ENCODE data around the gene TSPAN32.
"Not testable (repeated sequence)": the region's sequence is repeated elsewhere in the genome, so short reads cannot be mapped to it uniquely, and the experiment has no call there.

TSPAN32 gene

DNA sequence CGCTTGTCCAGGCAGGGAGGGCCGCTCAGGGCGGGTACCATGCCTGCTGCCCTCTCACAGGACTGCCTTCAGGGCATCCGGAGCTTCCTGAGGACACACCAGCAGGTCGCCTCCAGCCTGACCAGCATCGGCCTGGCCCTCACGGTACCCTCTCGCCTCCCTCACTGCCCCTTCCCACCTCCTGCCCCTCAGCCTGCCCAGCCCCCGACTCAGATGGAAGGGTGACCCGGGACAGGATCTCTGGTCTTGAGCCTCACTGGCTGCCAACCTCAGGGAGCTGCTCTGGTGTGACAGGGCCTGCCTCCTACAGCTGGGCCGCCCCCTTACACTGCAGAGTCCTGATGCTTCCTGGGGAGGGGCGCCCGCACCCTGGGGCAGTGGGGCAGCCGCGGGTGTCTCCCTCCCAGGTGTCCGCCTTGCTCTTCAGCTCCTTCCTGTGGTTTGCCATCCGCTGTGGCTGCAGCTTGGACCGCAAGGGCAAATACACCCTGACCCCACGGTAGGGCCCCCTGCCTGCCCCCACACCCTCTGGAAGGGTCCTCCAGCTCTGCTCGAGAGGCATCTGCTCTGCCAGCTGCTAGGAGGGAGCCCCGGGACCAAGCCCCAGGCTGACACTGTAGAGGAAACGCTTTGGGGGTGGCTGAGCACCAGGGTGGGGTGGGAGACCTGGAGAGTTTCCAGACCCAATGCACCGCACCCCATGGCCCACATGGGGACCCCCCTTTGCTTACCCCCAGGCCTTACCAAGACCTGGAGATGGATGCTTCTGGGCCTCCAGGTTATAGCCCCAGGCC, 14.6 kb downstream of the TSPAN32 start:
- no peak for DNase-seq (ENCODE audit: low read depth)

DNA sequence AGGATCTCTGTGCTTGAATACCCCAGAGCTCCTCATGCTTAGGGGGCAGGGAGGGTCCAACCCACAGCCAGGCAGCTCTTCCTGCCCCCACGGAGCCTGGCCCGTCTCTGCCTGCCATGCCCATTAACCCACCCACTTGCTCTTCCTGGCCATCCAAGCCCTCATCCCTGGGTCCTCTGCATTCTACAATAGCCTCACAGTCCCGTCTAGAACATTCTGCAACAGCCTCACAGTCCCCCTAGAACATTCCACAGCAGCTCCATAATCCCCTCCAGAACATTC, 15.1 kb downstream of the TSPAN32 start:
- no peak for DNase-seq (ENCODE audit: low read depth)

DNA sequence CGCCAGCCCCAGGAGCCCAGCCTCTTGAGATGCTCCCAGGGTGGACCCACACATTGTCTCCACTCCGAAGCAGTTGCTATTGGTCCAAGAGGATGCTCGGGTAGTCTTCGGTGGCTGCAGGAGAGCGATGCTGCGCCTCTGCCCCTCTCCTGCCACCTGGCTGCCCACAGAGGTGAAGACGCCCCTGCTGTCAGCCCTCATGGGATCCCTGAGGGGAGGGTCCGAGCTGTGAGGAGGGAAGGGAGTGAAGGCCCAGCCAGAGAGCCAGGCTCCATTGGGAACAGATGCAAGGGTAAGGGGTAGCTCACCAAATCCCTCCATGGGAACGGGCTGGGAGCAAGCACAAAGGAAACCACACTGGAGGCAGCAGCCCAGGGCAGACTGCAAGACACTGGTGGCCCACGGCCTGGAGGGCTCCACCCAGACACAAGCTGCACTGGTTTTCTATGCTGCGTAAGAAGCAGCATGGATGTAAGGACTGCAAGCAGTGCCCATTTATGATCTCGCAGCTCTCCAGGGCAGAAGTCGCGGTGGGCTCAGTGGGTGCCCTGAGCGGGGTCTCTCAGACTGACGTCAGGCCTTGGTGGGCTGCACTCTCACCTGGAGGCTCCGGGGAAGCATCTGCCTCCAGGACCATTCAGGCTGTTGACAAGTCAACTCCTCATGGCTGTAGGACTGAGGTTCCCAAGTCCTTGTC, 15.7 kb downstream of the TSPAN32 start:
- DNase-seq (ENCODE audit: low read depth) = no peak

GRCh38 chr11:2318123-2318522, 16.3 kb downstream of the TSPAN32 start:
- no peak for DNase-seq (ENCODE audit: low read depth)

- DNase-seq (ENCODE audit: low read depth) = no peak
Observed at GRCh38 chr11:2318707-2319106, 16.9 kb downstream of the TSPAN32 start.

GRCh38 chr11:2319791-2320472, 18.1 kb downstream of the TSPAN32 start:
- no peak for DNase-seq (ENCODE audit: low read depth)

DNA sequence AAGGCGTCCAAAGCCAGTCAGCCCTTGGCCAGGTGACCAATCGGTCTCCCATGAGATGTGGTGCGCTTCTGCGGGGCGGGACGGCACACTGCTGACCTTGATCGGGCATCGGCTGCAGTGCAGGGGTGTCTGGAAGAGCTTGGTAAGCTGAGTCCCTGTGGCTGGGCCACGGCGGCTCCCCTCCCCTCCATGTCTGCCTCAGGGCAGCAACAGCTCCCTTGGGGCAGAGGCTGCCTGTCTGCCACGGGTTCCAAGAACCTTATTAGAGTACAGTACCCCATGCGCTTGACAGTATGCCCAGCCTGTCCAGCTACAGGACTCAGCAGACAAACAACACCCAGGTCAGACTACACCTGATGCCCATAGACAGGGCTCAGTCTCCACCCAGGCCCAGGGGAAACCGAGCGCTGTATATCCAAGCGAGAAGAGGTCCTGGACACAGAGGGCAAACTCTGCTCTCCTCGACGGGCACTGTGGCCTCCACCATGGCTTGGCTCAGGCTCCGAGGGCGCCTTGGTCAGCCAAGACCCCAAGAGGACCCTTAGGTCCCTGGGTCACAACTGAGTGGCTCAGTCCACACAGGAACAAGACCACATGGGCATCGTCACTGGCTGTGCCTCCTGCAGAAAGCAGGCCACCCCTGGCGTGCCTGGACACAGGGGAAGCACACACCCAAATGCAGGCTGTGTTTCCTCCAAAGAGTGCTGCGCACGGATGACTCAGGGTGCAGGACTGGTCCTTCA, 18.9 kb downstream of the TSPAN32 start:
- DNase-seq (ENCODE audit: low read depth) = no peak

DNA sequence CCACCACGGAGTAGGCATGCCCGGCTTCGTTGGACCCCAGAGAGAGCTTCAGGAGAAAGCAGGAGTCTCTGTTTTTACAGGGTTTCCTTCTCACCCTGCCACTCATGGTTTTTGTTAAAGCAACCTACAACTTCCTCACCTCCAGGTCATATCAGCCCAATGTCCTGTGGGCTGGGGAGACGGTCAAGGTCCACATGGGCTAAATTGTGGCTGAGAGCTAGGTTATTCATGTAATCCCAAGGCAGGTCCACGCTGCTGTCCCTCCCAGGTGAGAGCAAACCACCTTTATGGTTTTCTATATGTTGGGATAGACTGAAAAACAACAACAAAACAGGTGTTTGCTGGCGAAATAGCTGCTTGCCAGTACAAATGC, 19.5 kb downstream of the TSPAN32 start:
- DNase-seq (ENCODE audit: low read depth) = no peak

- DNase-seq (ENCODE audit: low read depth) = no peak
Observed at GRCh38 chr11:2325123-2325522, 23.3 kb downstream of the TSPAN32 start.

DNA sequence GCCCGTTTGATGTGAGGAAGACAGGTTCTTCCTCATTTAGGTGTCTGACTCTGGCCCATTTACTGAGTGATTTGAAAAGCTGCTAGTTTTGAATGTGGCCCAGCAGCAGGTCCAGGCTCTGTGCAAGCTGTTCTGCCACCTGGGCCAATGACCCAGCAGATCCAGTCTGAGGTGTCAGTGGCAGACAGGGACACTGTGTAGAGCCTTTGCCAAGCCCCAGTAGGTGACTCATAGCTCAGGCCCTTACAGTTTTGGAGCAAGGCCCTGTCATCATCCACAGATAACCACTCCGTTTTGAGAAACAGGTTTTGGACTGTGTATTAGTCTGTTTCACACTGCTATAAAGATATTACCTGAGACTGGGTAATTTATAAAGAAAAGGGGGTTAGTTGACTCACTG, 23.9 kb downstream of the TSPAN32 start:
- DNase-seq (ENCODE audit: low read depth) = no peak

DNA sequence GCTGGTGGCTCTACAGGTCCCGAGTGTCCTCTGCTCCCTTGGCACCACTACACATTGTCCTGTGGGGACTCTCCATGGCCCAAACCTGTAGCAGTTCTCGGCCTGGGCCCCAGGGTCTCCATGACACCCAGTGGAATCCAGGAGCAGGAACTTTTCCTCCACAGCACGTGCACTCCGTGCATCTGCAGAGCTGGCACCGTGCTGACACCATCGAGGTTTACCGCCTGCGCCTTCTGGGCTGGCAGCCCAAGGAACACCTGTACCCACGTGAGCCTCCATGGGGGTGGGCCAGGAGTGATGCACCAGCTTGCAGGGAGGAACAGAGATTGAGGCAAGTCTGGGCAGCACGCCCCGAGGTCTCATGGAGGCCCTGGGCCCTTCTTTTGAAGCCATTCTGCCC, 25.2 kb downstream of the TSPAN32 start:
- DNase-seq (ENCODE audit: low read depth) = no peak

- no peak for DNase-seq (ENCODE audit: low read depth)
Observed at GRCh38 chr11:2328021-2328420, 26.2 kb downstream of the TSPAN32 start.

DNA sequence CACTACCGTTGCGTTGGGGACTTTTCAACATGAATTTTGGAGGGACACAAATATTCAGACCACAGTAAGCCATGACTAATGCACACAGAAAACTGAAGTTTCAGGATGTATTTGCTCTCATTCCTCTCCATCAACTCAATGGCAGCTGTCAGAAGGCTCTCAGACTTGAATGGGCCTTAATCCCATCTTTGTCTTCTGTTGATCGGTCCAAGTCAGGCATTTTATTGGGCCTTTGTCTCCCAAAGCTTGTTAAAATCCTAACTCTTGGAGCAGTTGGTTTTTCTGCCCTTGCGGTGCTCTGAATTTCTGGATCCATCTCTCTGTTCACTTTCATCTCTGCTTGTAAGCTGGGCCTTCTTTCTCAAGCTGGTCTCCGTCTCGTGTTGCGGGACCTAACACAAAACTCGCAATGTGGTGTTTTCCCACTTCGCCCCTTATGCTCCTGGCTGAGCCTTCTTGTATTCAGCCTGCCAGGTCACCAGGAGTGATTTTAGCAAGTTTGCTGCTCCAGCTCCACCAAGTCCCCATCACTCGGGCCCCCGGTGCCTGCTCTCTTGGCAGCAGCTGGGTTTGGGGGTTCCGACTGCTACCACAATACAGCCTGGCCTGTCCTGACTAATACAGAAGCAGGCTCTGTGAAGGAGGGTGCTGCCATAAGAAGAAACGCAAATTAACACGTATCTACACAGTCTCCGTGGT, 27.0 kb downstream of the TSPAN32 start:
- no peak for DNase-seq (ENCODE audit: low read depth)

- DNase-seq (ENCODE audit: low read depth) = no peak
Observed at GRCh38 chr11:2329551-2329950, 27.7 kb downstream of the TSPAN32 start.

DNA sequence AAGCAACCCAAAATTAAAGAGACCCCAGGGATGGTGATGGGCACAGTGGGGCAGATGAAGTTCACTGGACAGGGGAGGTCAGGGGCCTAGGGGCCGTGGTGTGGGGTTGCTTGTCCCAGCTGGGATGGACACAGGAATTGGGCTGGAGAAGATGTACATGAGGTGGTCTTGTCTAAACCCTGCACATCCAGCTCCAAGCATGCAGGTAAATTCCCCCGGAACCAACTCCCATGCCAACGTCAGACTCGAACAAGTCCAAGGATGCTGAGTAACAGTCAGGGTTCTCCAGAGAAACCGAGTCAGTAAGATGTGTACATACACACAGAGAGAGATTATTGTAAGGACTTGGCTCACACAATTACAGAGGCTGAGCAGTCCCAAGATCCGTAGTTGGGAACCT, 28.9 kb downstream of the TSPAN32 start:
- no peak for DNase-seq (ENCODE audit: low read depth)

DNA sequence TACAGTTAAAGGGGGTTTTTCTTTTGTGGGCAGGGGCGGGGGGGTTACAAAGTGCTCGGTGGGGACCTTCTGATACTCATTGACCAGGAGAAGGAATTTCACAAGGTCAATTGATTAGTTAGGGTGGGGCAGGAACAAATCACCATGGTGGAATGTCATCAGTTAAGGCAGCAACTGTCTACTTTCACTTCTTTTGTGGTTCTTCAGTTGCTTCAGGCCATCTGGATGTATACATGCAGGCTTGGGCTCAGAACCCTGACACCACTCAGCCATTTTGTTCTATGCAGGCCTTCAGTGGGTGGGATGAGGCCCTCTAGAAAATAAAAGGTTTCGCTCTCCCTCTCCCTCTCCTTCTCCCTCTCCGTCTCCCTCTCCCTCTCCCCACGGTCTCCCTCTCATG, 29.6 kb downstream of the TSPAN32 start:
- no peak for DNase-seq (ENCODE audit: low read depth)

GRCh38 chr11:2332569-2332968, 30.8 kb downstream of the TSPAN32 start:
- not testable (repeated sequence) for DNase-seq (ENCODE audit: low read depth)

DNA sequence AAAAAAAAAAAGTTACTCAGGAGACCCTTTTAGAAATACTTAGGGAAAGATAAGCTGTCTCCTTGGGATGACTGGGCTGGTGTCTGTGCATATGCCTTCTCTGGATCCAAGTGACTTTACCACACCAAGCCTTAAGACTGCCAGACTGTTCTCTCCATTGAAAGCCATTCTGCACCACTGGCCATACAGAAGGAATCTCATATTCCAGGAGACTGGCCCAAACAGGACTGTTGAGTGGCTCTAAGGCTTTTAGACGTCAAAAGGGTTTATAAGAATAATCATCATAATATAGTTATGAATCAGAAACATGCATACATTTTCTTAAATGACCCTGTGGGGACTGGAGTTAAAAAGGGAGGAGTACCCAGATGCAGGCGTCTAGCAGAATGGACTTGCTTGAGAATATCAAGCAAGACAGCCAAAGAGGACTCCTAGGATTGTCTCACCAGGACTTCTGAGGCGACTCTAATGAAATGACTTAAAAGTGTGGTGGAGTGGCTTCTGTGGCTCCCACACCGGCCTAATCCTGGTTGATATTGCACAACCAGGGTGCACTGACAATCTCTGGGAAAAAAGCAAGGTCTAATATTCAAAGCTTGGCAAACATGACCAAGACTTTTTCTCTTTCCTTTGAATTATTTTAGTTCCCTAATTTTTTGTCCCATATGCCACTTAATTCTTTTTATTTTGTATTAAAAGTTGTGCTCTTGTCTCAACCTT, 31.8 kb downstream of the TSPAN32 start:
- DNase-seq (ENCODE audit: low read depth) = not testable (repeated sequence)

DNA sequence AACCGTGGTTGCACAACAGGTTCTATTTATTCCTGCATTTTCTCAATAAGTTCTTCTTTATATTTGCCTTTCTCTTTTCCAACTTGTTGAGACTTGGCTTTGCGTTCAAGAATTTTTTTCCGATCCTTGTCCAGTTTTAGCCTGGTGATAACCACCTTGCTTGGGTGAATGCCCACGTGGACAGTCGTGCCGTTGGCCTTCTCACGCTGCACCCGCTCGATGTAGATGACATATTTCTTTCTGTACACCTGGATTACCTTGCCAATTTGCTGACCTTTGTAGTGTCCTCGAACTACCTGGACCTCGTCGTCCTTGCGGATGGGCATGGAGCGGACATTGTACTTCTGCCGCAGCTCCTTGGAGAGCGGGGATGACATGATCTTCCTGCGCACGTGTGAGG, 33.5 kb downstream of the TSPAN32 start:
- not testable (repeated sequence) for DNase-seq (ENCODE audit: low read depth)

GRCh38 chr11:2338760-2339159, 36.9 kb downstream of the TSPAN32 start:
- not testable (repeated sequence) for DNase-seq (ENCODE audit: low read depth)

- no peak for DNase-seq (ENCODE audit: low read depth)
Observed at GRCh38 chr11:2342557-2342956, 40.7 kb downstream of the TSPAN32 start.

Measured in activated gamma-delta T cell treated with anti-CD3 and anti-CD28 coated beads, Interleukin-2, amount 50 U/mL, for 16 hours (primary cell).